ENCODE measurements around the gene DUSP2.

The DUSP2 gene

DNA sequence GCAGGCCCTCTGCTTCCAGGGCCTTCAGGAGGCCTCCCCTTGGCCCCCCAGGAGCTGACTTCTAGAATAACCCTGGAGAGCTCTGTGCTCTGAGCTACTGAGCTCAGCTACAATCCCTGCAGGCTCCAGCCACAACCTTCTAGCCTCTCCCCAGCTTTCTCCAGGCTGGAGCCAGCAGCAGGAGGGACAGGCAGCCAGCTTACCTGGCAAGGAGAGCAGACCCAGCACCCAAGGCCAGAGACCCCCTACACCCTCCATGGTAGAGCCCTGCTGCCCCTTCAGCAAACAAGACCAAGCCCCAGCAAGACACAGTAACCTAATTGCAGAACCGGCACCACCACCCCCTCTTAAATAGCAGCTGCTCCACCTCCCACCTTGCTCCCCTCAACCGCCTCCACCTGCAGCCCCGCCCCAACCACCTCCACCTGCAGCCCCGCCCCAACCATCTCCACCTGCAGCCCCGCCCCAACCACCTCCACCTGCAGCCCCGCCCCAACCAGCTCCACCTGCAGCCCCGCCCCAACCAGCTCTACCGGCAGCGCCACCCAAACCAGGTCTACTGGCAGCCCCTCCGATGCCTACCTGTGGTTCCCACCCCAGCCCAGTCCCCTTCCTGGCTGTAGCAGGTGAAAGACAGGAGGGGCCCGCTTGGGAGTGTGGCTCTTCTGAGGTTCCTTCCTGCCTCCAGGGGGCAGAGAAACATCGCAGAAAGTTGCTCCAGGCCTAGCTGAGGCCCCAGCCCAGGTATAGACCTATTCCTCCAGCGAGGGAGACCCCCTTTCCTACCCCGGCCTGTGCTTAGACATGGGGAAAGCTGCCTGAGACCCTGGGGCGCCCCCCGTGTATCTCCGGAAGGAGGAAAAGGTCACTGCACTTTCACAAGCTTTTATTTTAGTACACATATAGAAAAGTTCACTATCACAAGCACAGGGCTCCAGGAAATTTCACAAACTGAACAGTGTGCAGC lies 6.8 kb downstream of the DUSP2 start, which contains the start of gene ASTL:
ASTL (minus strand) TSS at position 324 of the 967 bp plus-strand sequence; CDS start at position 258, 66 bp downstream.
- peak; percentile 64 for TF ChIP-seq RAD21 (IDR thresholded peaks at IDR 0.05; ENCODE audit: low read depth)
- no peak for TF ChIP-seq TCF12 (IDR thresholded peaks at IDR 0.05; ENCODE audit: low read depth)

DNA sequence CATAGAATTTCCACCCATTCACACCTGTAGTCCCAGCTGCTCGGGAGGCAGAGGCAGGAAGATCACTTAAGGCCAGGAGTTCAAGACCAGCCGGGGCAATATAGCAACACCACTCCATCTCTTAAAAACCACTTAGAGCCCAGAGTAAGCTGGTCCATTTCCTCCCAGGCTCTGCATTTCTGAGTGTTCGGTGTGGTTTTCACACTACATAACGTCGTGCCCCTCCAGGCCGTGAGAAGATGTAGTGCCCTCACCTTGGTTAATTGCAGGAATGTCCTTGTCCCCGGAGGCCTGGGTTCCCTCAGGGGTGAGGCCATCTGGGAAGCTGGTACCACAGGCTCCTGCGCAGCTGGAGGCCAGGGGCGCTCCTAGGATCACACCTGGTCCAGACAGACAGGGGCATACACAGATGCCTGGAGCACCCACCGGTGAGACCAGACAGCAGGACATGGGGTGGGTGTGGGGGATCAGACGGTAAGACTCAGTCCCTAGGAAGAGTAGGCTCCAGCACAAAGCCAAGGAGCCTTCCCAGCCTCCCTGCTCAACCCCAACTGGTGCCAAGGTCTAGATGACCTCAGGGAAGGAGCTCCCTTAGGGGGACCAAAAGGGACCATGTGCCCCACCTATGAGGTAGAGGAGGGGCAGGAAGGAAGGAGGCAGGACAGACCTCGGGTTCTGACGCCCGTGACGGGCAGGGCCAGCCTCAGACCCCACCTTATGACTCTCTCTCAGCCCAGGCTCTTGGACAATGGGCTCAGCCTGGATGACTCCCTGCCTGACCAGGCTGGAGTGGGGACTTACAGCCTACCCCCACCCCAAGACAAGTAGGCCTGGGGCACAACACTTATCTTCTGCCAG lies 7.7 kb downstream of the DUSP2 start:
- TF ChIP-seq TAF1 (IDR thresholded peaks at IDR 0.05; ENCODE audit: low read depth) (no peak), YY1 (IDR thresholded peaks at IDR 0.05; ENCODE audit: low read depth) (no peak), FOXM1 (IDR thresholded peaks at IDR 0.05; ENCODE audit: borderline replicate concordance, low read depth) (no peak), EGR1 (IDR thresholded peaks at IDR 0.05) (no peak)
- TF ChIP-seq, protein P1, sequence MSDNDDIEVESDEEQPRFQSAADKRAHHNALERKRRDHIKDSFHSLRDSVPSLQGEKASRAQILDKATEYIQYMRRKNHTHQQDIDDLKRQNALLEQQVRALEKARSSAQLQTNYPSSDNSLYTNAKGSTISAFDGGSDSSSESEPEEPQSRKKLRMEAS (IDR thresholded peaks at IDR 0.05), result no peak

DNA sequence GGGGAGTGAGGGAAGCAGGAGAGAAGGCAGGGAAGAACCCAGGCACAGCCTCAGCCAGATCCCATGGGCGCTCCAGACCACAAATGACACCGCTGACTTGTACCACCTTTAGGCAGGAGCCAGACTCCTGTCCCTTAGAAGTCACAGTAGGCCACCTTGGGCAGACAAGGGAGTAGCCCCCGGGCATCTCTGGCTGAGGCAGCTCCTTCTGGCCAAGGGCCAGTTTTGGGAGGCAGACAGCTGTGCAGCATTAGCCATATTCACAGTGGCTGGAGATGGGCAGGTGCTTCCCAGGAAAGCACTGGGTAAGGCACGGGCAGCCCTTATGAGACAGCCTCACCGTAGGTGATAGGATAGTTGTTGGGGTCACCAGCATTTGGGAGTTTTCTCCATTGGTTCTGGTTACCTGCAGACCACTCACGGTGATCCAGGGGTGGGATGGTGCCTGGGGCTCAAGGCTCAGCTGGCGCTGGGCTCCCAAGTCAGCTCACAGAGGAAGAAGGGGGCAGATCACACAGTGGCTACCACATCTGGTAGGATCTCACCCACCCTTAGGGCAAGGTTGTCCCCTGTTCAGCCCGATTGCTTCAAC lies 9.0 kb downstream of the DUSP2 start:
- TF ChIP-seq CREB1 (IDR thresholded peaks at IDR 0.05; ENCODE audit: low read depth) (no peak), TAF1 (IDR thresholded peaks at IDR 0.05; ENCODE audit: low read depth) (no peak)

DNA sequence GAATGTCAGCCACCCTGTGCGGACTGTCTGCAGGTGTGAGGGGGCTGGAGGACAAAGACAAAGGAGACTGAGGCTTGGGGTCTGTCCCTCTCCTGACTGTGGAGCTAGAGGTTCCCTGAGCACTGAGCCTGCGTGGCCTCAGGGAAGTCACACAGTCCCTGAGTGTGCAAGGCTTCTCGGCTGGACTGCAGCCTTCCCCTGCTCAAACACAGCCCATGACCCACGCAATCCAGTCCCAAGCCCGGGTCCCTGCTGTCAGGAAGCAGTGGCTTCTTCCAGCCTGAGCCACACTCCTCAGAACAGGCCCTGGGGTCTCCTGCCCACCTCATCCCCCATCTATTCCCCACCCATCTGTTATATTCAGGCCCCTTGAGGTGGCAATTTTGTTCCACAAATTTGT lies 9.6 kb downstream of the DUSP2 start:
- no peak for TF ChIP-seq EGR1 (IDR thresholded peaks at IDR 0.05)
- TF ChIP-seq, protein P2, sequence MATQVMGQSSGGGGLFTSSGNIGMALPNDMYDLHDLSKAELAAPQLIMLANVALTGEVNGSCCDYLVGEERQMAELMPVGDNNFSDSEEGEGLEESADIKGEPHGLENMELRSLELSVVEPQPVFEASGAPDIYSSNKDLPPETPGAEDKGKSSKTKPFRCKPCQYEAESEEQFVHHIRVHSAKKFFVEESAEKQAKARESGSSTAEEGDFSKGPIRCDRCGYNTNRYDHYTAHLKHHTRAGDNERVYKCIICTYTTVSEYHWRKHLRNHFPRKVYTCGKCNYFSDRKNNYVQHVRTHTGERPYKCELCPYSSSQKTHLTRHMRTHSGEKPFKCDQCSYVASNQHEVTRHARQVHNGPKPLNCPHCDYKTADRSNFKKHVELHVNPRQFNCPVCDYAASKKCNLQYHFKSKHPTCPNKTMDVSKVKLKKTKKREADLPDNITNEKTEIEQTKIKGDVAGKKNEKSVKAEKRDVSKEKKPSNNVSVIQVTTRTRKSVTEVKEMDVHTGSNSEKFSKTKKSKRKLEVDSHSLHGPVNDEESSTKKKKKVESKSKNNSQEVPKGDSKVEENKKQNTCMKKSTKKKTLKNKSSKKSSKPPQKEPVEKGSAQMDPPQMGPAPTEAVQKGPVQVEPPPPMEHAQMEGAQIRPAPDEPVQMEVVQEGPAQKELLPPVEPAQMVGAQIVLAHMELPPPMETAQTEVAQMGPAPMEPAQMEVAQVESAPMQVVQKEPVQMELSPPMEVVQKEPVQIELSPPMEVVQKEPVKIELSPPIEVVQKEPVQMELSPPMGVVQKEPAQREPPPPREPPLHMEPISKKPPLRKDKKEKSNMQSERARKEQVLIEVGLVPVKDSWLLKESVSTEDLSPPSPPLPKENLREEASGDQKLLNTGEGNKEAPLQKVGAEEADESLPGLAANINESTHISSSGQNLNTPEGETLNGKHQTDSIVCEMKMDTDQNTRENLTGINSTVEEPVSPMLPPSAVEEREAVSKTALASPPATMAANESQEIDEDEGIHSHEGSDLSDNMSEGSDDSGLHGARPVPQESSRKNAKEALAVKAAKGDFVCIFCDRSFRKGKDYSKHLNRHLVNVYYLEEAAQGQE (IDR thresholded peaks at IDR 0.05; ENCODE audit: low read depth), result no peak
- no peak for TF ChIP-seq CREB1 (IDR thresholded peaks at IDR 0.05; ENCODE audit: low read depth)
- no peak for TF ChIP-seq YY1 (IDR thresholded peaks at IDR 0.05; ENCODE audit: low read depth)
- TF ChIP-seq RAD21 (IDR thresholded peaks at IDR 0.05; ENCODE audit: low read depth), result no peak
- no peak for TF ChIP-seq CEBPB (IDR thresholded peaks at IDR 0.05)
- no peak for TF ChIP-seq EP300 (IDR thresholded peaks at IDR 0.05; ENCODE audit: borderline replicate concordance)
- no peak for TF ChIP-seq TCF12 (IDR thresholded peaks at IDR 0.05; ENCODE audit: low read depth)
- TF ChIP-seq, protein P1 (IDR thresholded peaks at IDR 0.05), result no peak
- TF ChIP-seq, protein P3, sequence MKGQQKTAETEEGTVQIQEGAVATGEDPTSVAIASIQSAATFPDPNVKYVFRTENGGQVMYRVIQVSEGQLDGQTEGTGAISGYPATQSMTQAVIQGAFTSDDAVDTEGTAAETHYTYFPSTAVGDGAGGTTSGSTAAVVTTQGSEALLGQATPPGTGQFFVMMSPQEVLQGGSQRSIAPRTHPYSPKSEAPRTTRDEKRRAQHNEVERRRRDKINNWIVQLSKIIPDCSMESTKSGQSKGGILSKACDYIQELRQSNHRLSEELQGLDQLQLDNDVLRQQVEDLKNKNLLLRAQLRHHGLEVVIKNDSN (IDR thresholded peaks at IDR 0.05), result no peak
- TF ChIP-seq NFIC (IDR thresholded peaks at IDR 0.05), result no peak

DNA sequence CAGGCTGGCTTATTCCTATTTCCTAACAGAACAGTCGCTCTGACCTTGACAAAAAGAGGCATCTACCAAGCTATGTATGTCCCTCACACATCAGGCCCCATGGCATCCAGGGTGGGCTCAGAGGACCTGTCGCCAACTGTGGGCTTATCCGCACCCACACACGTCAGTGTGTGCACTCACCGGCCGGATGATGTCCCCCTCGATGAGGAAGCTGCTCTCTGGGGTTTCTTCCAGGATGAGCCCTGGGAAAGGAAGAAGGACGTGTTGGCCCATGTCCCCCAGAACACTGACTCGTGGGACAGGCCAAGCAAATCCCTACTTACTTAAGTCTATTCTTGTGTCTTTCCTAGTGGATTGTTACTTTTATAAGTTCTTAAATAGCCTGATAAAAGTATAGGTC lies 10.1 kb downstream of the DUSP2 start:
- TF ChIP-seq EGR1 (IDR thresholded peaks at IDR 0.05) (no peak), TAF1 (IDR thresholded peaks at IDR 0.05; ENCODE audit: low read depth) (no peak), NFIC (IDR thresholded peaks at IDR 0.05) (no peak), TEAD4 (IDR thresholded peaks at IDR 0.05) (no peak)
- TF ChIP-seq, protein P1 (IDR thresholded peaks at IDR 0.05), result no peak
- TF ChIP-seq, protein P2 (IDR thresholded peaks at IDR 0.05; ENCODE audit: low read depth), result no peak

DNA sequence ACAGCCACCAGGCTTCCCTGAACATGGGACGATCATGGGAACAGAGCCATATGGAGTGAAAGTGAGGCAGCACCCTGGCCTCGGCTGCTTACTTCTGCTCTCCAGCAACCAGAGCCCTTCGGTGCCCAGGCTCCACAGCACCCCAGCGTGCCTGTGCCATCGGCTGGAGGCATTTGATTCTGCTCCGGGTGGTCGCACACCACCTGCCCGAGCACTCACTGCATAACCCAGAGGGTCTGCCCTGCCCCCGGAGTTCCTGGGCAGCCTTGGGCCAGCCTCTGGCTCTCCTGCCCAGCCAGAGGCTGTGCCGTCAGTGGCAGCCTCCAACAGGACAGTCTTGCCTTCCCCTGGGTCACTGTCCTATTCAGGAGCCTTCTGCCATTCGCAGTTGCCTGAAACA lies 10.8 kb downstream of the DUSP2 start:
- TF ChIP-seq, protein P2 (IDR thresholded peaks at IDR 0.05; ENCODE audit: low read depth), result no peak
- TF ChIP-seq, protein P3 (IDR thresholded peaks at IDR 0.05), result no peak
- TF ChIP-seq YY1 (IDR thresholded peaks at IDR 0.05; ENCODE audit: low read depth), result no peak
- TF ChIP-seq TCF12 (IDR thresholded peaks at IDR 0.05; ENCODE audit: low read depth), result no peak
- no peak for TF ChIP-seq TEAD4 (IDR thresholded peaks at IDR 0.05)
- TF ChIP-seq ZBTB7A (IDR thresholded peaks at IDR 0.05; ENCODE audit: low read depth), result no peak
- TF ChIP-seq FOXM1 (IDR thresholded peaks at IDR 0.05; ENCODE audit: borderline replicate concordance, low read depth), result no peak
- TF ChIP-seq NFIC (IDR thresholded peaks at IDR 0.05), result no peak
- TF ChIP-seq EP300 (IDR thresholded peaks at IDR 0.05; ENCODE audit: borderline replicate concordance), result no peak
- TF ChIP-seq RAD21 (IDR thresholded peaks at IDR 0.05; ENCODE audit: low read depth), result no peak
- TF ChIP-seq CREB1 (IDR thresholded peaks at IDR 0.05; ENCODE audit: low read depth), result no peak
- TF ChIP-seq TAF1 (IDR thresholded peaks at IDR 0.05; ENCODE audit: low read depth), result no peak
- TF ChIP-seq, protein P1 (IDR thresholded peaks at IDR 0.05), result no peak
- no peak for TF ChIP-seq CEBPB (IDR thresholded peaks at IDR 0.05)
